ENCODE data around the gene RASGRP1.

RASGRP1 gene

DNA sequence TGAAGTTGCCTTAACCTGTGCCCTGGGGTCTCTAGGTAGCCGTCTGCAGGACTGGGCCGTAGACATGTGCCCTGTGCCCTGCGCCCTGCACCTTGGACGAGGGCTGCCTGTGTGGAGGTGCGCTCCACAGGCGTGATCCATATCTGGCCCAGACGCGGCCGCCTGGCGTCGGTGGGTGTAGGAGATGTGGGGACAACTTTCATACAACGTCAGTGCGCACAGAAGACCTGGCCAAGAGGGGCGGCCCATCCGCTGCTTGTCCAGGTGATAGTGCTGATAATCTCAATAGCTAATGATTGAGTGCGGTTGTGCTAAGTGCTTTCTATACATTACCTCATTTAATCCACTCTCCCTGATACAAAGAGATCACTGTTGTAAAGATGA, 665 bp upstream of the RASGRP1 start:
- DNase-seq (ENCODE audit: low spot score), result no peak

DNA sequence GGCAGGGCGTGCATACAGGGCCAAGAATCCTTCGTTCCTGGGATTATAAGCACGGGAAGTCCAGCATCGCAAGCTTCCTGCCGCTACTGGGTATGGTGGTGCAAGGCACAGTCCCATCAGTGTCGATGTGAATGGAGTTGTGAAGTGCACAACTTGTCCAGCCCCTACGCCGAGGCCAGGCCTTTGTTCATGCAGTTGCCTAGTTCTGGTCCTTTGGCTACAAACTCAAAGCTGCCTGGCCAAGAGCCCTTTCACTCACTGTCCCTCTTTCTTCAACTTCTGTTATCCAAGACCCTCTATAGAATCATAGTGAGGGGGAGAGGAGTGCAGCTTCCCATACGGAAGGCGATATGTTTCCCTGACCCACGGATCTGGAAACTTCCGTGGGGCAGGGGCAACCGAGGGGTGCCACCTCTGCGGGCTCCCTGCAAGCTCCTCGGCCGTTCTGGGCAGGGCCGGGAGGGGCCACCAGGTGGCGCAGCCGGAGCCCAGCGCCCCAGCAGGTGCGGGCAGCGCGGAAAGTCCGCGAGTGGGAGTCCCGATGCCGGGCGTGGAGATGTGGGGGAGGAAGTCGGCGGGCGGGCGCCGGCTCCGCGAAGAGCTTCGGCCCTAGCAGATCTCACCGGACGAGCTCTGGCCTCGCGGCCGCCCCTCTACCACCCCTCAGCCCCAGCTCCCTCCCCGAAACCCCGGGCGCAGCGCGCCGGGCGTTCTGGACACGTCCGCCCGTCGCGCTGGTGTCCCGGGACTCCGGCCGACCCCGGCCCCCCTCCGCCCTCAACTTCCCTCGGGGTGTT, 693 bp downstream of the RASGRP1 start:
- DNase-seq (ENCODE audit: low spot score), result peak; percentile 25

DNA sequence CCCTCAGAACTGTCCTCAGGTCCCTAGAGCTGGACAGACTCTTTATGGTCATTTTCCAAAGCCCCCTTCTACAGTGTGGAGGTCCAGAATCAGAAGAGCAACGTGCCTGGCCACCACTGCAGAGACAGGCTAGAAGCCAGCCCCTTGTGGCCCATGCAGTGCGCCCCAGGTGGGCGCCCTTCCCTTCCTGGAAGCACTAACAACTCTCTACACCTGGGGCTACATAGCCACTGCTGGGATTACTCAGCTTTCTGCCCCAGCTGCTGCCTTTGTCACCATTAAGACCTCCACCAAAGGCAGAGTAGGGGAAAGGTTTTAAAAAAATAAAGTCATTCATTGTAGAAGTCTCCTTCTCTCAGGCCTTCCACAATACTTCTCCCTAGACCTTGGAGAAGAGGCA, 2.3 kb downstream of the RASGRP1 start:
- no peak for DNase-seq (ENCODE audit: low spot score)

DNA sequence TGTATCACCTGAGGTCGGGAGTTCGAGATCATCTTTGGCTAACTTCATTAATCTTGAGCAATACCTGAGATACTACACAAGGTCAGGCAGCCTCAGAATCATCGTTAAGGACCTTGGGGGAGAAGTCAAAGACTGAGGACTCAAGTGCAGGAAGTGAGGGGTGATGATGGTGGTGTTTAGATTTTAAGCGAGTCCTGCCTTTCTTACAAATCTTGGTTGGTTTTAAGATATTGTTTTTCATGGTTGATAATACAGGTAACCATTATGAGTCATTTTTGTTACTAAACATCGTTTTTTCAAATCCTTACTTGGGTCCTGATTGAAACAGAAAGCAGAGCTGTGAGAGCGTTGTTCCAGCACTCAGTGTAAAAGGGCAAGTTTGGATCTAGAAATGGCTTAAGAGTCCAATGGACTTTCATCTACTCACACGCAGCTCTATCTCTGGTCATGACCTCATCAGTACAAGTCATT, 4.1 kb downstream of the RASGRP1 start:
- DNase-seq (ENCODE audit: low spot score), result no peak

DNA sequence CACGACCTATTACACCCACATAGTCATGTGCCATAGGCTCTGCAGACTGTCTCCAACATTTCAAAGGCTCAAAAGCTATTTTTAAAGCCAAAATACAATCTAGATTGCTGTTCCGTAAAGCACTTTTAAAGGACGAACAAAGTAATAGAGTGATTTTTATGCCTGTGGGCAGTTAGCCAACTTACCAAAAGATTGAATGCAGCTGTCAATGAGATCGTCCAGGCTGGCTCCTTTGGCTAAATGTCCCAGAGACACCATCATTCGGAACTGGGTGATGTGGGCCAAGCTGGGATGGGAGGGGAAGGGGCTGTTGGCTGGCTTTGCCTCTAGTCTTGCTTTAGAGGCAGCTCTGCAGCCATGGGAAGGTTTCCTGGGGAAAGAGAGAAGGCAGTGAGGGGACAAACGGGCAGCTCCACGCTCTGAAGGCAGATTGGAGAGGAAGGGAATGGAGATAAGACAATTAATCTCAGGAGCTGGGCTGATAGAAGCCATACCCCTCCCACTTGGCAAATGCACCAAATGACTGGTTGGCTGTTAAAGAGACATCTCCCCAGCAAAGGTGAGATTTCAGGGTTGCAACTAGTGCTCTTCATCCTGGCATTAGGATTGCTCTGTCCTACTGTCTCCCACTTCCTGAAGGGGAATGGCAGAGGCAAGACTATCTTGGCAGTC, 4.8 kb downstream of the RASGRP1 start:
- DNase-seq (ENCODE audit: low spot score), result no peak

DNA sequence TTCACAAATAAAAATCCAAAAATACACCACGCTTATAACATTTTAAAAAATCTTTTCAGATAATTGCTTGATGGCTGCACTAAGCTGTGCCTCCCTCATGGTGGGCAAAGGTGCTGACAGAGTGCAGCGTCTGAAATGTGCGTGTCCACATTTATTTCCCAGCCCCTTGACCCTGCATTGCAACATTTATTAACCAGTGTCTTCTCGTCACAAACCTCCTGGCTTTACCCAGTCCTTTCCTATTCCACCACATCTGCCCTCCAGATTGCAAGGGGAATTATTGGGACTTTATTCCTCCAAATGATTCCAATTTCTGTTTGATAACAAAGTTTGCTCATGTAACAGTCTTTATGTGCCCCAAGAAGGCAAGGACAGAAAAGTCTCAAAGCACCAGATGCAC, 5.5 kb downstream of the RASGRP1 start:
- no peak for DNase-seq (ENCODE audit: low spot score)

DNA sequence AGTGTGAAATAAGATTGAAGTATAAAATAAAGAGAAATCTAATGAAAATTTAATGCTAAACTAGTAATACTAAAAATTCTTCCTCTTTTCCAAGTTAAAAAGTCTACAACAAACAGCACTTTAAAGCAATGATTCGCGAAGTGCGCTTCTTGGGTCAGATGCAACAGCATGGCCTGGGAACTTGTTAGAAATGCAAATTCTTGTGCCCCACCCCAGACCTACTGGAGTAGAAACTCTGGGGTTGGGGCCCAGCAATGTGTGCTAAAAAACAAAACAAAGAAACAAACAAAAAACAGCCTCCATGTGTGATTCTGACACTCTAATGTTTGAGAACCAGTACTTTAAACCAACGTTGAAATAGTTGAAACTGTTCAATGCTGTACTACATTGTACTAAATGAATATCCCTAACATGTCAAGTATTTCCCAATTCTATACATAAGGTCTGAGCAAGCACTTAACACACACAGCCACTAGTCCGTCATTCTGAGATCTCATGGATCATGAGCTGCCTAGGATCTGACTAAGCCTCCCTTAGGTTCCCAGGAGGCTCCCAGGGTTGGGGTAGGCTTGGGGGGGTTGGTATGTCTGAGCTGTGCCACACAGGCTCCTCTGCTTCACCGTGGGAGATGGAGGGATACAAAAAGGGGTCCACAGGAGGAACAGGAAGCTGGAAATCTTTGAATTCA, 6.1 kb downstream of the RASGRP1 start:
- DNase-seq (ENCODE audit: low spot score), result peak; percentile 9

DNA sequence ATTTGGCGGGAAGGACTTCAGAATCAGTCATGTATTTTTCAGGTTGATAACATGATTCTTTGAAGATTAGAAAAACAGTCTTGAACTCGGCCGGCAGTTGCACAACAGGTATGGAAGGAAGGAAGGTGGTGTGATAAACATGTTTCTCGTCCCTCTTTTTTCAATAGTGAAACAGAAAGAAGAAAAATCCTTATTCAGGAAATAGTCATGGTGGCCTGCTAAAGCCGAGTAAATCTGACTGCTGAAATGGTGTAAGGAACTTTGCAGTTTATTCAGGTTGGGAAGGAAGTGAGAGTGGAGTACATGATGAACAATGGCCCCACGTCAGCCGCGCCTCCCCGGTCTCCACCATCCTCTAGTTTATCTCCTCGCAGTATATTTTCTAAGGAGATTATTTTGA, 6.7 kb downstream of the RASGRP1 start:
- no peak for DNase-seq (ENCODE audit: low spot score)

DNA sequence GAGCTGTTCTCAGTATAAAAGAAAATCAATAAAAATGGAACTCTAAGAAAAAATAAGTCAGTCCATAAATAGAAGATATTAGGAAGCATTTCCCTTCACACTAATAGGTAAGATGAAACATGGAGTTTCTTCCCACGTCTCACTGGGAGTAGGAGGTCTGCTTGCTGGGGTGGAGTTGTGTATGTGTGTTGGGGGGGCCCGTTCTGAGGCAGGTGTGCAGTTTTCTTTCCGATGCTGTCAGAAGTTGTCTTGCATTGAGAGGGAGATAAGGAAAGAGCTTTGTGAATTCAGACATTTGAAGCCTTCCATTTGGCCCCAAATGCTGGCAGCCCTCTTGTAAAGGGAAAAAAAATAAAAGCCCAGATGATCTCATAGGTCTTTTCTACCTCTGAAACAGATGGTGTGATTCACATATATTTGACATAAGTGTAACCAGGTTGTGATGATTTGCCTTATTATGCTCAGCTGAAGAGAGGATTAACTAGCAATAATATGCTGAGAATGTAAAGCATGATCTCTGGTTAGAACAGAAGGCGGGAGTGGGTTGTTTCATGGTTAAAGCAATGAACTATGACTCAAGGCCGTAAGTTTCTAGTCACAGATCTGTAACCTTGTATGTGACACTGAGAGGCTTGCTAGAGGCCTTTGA, 8.8 kb downstream of the RASGRP1 start:
- DNase-seq (ENCODE audit: low spot score), result no peak

DNA sequence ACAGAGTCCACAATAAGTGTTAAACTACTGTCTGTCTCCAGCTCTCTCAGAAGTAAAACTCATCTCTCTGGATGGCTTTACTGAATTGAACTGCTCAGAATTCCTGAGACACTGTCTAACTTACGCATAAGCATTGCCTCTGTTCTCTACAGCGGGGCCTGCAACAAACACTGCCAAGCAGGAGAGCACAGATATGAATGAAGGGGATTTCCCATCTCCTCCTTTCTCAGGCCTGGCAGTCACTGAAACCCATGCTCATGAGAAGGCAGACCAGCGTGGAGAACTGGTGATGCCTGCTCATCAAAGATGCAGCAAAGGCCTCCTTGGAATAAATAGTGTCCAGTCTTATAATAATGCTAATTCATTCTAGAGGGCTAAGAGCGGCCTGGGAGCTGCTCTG, 10.3 kb downstream of the RASGRP1 start:
- no peak for DNase-seq (ENCODE audit: low spot score)

DNA sequence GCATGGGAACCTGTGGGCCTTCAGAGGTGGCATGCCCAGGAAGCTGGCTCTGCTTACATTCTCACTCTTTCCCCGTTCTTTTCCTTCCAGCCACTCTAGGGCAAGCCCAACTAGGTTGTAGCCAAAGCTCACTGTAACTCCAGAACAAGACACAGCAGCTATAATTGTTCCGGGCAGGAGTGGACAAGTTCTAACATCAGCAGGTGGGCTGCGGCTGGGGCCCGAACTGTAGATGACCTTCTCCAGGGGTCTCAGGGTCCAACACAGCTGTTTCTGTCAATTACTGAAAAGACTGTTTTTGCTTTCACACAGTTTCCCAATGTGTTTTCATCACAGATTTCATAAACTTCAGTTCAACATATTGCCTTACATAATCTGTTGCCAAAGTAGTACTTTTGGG, 11.5 kb downstream of the RASGRP1 start:
- no peak for DNase-seq (ENCODE audit: low spot score)

DNA sequence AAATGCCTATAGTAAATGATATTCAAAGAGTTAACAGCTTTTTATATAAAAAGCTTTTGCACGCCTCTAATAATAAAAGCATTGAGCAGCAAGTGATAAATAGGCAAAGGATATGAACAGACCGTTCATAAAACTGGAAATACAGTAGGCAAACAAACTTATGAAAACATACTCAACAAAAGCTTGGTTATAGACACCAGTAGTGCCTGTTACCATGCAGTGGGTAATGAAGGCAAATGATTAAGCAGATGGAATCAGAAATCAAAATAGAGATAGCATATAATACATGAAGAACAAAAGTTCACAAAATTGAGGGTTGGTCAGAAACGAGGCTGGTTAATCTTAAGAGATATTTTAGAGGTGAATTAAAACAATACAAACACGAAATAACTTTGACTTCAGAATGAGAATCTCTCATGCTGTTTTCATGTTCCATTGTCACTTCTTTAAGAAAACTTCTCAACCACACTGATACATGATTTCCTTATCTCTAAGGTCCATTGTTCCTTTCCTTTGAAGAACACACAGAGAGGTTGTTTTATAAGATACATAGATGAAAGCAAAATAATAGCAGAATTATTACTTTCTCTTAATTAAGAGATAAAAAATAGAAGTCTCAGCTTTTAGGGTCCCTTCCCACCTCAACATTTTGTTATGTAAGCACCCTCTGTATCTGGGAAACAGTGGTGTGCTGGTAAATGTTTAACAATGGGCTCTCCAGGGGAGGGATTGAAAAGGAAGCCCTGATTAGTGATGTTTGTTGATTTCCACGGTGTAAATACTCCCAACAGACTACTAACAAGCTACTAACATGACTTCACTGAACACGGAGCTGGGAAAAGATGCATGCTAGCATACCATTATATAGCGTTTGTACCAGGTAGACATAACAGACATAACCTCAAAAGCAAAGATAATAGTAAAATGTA, 12.6 kb downstream of the RASGRP1 start:
- DNase-seq (ENCODE audit: low spot score), result no peak

DNA sequence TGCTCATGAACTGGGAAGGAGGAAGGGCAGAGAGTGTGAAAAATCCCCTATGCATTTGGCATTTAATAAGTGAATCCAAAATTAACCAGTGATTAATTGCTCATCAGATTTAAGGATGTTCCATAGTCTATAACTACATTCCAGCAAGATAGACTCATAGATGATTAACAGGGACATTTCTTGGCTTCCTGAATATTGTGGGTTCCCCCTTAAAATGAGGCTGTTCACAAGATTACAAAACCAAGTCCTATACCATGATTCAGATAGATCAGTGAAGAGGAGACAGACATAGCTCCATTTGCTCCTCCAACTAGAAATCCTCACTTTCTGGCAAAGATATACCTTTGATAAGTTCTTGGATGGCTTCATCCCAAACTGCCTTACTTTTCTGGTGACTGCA, 15.4 kb downstream of the RASGRP1 start:
- DNase-seq (ENCODE audit: low spot score), result no peak

DNA sequence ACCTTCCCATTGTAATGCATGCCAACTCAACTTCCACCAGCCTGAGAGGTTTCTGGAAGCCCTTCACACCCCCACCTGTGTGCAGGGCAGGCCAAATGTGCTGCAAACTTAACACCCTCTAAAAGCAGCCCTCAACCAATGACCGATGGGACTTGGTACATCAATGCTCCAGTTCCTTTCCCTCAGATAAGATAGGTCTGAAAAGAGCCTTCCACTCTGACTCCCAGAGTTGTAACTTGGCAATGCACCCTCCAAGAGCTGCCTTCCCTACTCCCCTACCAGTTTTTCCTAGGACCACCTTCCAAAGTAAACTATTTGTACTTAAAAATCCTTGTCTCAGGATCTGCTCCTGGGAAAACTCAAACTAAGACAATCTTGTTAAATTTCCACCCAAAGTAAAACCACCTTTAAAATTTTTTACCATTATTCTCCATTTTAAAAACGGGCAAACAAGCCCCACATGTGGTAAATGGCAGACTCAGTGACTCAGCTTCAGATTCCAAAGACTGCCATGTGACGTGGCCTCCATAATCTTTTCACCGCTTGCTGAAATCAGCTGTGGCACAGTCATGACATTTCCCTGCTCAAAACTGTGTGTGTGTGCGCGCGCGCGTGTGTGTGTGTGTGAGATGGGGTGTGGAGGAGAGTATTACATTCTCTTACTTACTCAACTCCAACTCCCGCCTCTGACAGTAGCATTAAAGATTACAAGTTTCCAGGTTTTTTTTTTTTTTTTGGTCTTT, 17.2 kb downstream of the RASGRP1 start:
- no peak for DNase-seq (ENCODE audit: low spot score)

DNA sequence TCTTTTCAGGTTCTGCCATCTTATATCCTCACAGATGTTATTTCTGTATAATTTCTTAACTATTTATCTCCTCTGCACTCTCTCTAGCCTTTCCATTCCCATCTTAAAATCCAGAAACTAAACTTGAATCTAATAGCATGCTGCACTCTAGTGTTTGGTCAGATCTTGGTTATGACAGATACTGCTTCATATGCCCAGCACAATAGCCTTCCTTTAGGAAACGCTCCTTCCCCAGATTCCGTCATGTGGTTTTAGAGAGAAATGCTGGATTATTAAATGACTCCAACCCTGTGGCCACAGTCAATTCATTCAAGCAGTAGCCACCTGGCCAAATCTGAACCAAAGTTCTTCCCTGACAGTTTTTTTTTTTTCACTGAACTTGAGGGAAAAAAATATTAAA, 19.4 kb downstream of the RASGRP1 start:
- DNase-seq (ENCODE audit: low spot score), result no peak

DNA sequence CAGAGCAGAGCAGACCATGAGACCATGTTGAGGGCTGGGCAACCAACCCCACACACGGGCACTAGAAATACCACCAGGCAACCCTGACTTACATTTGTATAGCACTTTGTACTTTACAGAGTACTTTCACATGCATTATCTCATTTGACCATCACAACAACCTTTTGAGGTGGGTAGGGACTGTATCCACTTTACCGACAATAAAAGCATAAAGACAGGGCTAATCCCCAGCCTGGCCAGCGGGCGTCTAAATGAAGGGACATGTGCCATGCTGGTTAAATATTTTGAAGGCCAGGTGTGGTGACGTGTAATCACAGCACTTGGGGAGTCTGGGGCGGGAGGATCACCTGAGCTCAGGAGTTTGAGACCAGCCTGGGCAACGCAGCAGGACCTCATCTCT, 23.6 kb downstream of the RASGRP1 start:
- DNase-seq (ENCODE audit: low spot score), result no peak

DNA sequence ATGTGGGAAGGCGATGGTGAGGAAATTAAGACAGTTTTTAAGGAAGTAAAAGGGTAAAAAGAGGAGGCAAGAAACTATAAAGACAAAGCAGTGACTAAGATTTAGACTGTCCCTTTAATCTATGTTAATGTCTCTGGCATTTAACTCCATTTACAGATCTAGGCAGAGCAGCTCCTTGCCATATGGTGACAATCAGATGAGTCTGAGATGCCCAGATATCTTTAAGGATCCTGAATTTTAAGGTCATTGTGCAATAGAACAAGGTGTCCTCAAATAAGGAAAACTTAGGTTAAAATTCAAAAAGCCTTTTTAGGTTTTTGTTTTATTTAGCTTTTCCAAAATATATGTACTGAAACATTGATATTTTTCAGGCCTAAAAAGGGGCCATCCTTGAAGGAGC, 24.1 kb downstream of the RASGRP1 start:
- DNase-seq (ENCODE audit: low spot score), result no peak

DNA sequence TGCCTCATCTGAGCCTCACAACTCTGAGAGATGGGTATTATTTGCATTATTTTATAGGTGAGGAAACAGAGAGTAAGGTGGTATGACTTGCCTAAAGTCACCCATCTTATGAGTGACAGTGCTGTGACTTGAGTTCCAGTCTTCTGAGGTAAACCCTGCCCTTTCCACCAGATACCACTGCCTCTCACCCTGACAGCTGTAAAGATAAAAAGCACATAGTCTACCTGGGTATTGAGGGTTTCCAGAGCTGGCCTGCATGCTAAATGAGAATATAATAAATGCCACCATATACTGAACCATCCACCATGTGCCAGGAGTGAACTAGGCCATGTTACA, 25.6 kb downstream of the RASGRP1 start:
- no peak for DNase-seq (ENCODE audit: low spot score)

DNA sequence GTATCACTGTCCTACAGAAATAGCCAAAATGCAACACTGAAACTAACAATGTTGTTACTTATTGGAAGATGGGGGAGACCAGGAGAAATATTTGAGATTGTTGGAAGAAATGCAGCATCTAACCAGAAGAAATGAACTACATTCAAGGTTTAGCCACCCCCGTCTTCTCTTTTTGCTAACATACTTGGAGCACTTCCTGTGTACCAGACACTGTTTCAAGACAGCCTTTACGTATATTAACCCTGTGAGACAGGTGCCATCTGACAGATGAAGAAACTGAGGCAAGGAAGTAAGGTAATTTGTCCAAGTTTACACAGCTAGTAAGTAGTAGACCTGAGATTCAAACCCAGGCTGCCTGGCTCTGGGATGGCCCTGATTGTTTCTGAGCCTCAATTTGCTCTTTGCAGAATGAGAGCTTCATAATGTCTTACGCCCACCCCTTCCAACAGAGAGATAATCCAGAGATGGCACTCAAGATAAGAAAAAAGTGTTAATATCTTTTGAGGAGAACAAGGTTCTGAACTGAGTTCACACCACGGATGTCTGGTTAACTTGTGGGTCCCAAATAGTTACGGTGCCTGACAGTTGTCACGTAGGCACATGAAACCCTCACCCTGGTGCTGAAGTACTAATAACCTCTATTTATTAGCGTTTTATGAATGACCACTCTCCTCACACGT, 26.1 kb downstream of the RASGRP1 start:
- DNase-seq (ENCODE audit: low spot score), result no peak

DNA sequence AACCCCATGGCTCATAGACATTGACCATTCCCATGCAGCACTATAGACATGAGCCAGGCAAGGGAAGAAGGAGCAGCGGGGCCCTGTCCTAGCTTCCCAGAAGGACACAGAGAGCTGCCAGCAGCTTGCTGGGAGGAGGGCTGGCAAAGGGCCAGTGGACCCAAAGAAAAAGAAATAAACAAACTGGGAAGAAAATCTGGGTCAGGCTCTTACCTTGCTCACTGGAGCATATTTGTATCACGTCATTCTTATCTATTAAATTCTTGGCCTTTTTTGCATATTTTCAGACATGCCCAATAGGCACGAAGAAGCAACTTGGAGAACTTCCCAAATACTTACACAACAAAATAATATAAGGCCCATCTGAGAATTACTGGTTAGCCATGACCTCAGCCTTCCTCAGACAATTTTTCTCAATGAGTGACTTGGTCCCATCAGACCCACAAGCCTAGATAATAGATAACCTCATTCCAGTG, 28.4 kb downstream of the RASGRP1 start:
- DNase-seq (ENCODE audit: low spot score), result no peak
